ENCODE data around the gene PGAM1.

PGAM1 gene

GRCh38 chr10:97454330-97455036, 28.5 kb downstream of the PGAM1 start:
- Histone ChIP-seq H3K27ac (peak overlapping the region; percentile 6 to 30), H3K4me1 (peaks cover 0 to 25% (median 14%) of the 10 kb centered on the region in 4 donors), H3K9me3 (no peaks in the 10 kb centered on the region), H3K27me3 (no peaks in the 10 kb centered on the region), H3K36me3 (peaks cover 34 to 72% (median 48%) of the 10 kb centered on the region in 3 donors), H3K4me3 (no peak overlapping the region)
- DNase-seq = peak in 1 of 2 donors; percentile 41
- TF ChIP-seq CTCF (IDR thresholded peaks at IDR 0.05) = no peak
- intact Hi-C loops (cut with DNase I; ENCODE audit: low total_unique reads) = no loop called here

GRCh38 chr10:97456034-97456685, 30.2 kb downstream of the PGAM1 start:
- Histone ChIP-seq H3K27ac (peak overlapping the region in 1 of 2 donors; percentile 5), H3K4me3 (no peak overlapping the region), H3K9me3 (no peaks in the 10 kb centered on the region), H3K4me1 (peaks cover 0 to 15% (median 10%) of the 10 kb centered on the region in 4 donors), H3K36me3 (peaks cover 51 to 88% (median 65%) of the 10 kb centered on the region in 3 donors), H3K27me3 (no peaks in the 10 kb centered on the region)
- no peak for TF ChIP-seq CTCF (IDR thresholded peaks at IDR 0.05)
- intact Hi-C loops (cut with DNase I; ENCODE audit: low total_unique reads) = no loop called here
- DNase-seq = no peak

GRCh38 chr10:97456686-97457065, 30.7 kb downstream of the PGAM1 start:
- Histone ChIP-seq H3K4me1 (peaks cover 0 to 15% (median 10%) of the 10 kb centered on the region in 4 donors), H3K27ac (no peak overlapping the region), H3K36me3 (peaks cover 56 to 93% (median 69%) of the 10 kb centered on the region in 3 donors), H3K9me3 (no peaks in the 10 kb centered on the region), H3K27me3 (no peaks in the 10 kb centered on the region), H3K4me3 (no peak overlapping the region)
- intact Hi-C loops (cut with DNase I; ENCODE audit: low total_unique reads) = no loop called here
- no peak for DNase-seq
- TF ChIP-seq CTCF (IDR thresholded peaks at IDR 0.05) = no peak

GRCh38 chr10:97459111-97459510, 33.1 kb downstream of the PGAM1 start:
- no peak overlapping the region for H3K4me3 ChIP-seq
- TF ChIP-seq CTCF (IDR thresholded peaks at IDR 0.05) = no peak
- intact Hi-C loops (cut with DNase I; ENCODE audit: low total_unique reads) = no loop called here
- H3K9me3 ChIP-seq = no peaks in the 10 kb centered on the region
- DNase-seq = no peak
- peaks cover 0 to 12% (median 6%) of the 10 kb centered on the region in 4 donors for H3K4me1 ChIP-seq
- no peak overlapping the region for H3K27ac ChIP-seq
- H3K36me3 ChIP-seq = peaks cover 74 to 94% (median 86%) of the 10 kb centered on the region in 3 donors
- H3K27me3 ChIP-seq = no peaks in the 10 kb centered on the region

- no peak for DNase-seq
- H3K36me3 ChIP-seq = peaks cover 76 to 94% (median 90%) of the 10 kb centered on the region in 3 donors
- H3K4me1 ChIP-seq = peaks cover 0 to 4% (median 0%) of the 10 kb centered on the region in 4 donors
- H3K9me3 ChIP-seq = no peaks in the 10 kb centered on the region
- H3K27ac ChIP-seq = no peak overlapping the region
- no peak for TF ChIP-seq CTCF (IDR thresholded peaks at IDR 0.05)
- no peaks in the 10 kb centered on the region for H3K27me3 ChIP-seq
- H3K4me3 ChIP-seq = no peak overlapping the region
- intact Hi-C loops (cut with DNase I; ENCODE audit: low total_unique reads) = loop anchor here (5.0 kb wide), 1 partner anchor 92 kb away; no protein-coding TSS in a partner anchor
Measured at GRCh38 chr10:97459933-97460332, 33.9 kb downstream of the PGAM1 start.

Data from tibial artery (tissue), 4 donors.